AG04449 (cell line): ENCODE measurements around the gene OR14A2.
"Not testable (repeated sequence)": the region's sequence is repeated elsewhere in the genome, so short reads cannot be mapped to it uniquely, and the experiment has no call there.

ENCODE experiments used
- CTCF ChIA-PET: fragments of 350-600 bp; formaldehyde crosslinking; extraction: SDS; loops from one replicate; lab custom pipeline; 2021; ENCODE audit warnings: antibody characterized with exemption; lab: Yijun Ruan, JAX
- POLR2A ChIA-PET: fragments of 400-600, 350-600 bp; formaldehyde crosslinking; extraction: SDS; loops from one replicate; lab custom pipeline; 2020; ENCODE audit warnings: antibody characterized with exemption, inconsistent platforms; lab: Yijun Ruan, JAX
- DNase-seq: peaks from one replicate; pipeline ENCODE4 v3.0.0-alpha.2; 2010; ENCODE audit warnings: low read depth, low spot score
- H3K4me3 ChIP-seq: 2 replicates; pipeline ENCODE4 v1.5.1; 2011; ENCODE audit warnings: low read depth, mild to moderate bottlenecking, control low read depth, low read length
- CTCF ChIP-seq: IDR thresholded peaks from one replicate; pipeline ENCODE4 v1.5.1; 2011; ENCODE audit warnings: mild to moderate bottlenecking, moderate library complexity, low read length, control low read depth, inconsistent platforms; ENCODE audit not compliant: insufficient read depth; ENCODE audit errors: missing control alignments

The OR14A2 gene

GRCh38 chr1:247713753-247714152 is 34.2 kb downstream of the OR14A2 start:
- POLR2A ChIA-PET = no interaction called here
- H3K4me3 ChIP-seq = no peak overlapping the region
- CTCF ChIA-PET = no interaction called here
- no peak for DNase-seq
- TF ChIP-seq CTCF = no peak

GRCh38 chr1:247710681-247711080 is 37.3 kb downstream of the OR14A2 start:
- H3K4me3 ChIP-seq, CTCF ChIA-PET, POLR2A ChIA-PET, DNase-seq: not testable (repeated sequence)

- no peak for DNase-seq
- TF ChIP-seq CTCF = no peak
- ChIA-PET CTCF (no interaction called here), POLR2A (no interaction called here)
- H3K4me3 ChIP-seq = no peak overlapping the region
Measured at GRCh38 chr1:247701338-247701737, 46.6 kb downstream of the OR14A2 start.

- TF ChIP-seq CTCF = no peak
- ChIA-PET POLR2A (no interaction called here), CTCF (no interaction called here)
- no peak overlapping the region for H3K4me3 ChIP-seq
- DNase-seq = no peak
Measured at GRCh38 chr1:247681288-247681897, 66.5 kb downstream of the OR14A2 start.

- TF ChIP-seq CTCF = no peak
- ChIA-PET CTCF (no interaction called here), POLR2A (no interaction called here)
- H3K4me3 ChIP-seq = no peak overlapping the region
- no peak for DNase-seq
Measured at GRCh38 chr1:247680171-247680570, 67.8 kb downstream of the OR14A2 start.

- no peak for DNase-seq
- ChIA-PET CTCF (no interaction called here), POLR2A (no interaction called here)
- H3K4me3 ChIP-seq = no peak within 1 kb of the TSS
- TF ChIP-seq CTCF = no peak
Measured at GRCh38 chr1:247679639-247680038, 68.3 kb downstream of the OR14A2 start, which contains the start of gene OR13G1. Gene OR13G1, minus strand, starts transcription at chr1:247679739. Its CDS starts 6,698 bp downstream, at chr1:247673041.
